Measurements from ENCODE around the gene CCDC157.
"Not testable (repeated sequence)": the region's sequence is repeated elsewhere in the genome, so short reads cannot be mapped to it uniquely, and the experiment has no call there.

Gene CCDC157

GRCh38 chr22:30392661-30393321 lies 36.0 kb downstream of the CCDC157 start:
- ATAC-seq, result no peak

DNA sequence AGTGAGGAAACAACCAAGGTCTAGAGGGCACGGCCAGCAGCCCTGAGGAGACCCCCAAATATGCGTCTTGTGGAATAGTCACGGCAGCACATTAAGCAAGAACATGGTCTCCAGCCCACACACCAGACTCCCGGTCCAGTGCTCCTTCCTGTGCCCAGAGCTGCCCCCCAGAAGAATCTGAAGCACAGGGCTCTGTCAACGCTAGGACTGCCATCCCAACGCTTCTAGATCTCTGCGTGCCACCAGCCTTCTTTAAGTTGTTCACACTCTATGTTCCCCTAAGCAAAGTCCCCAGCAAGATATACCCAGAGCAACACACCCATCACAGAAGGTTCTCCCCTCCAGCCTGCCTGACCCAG lies 36.5 kb downstream of the CCDC157 start:
- ATAC-seq, result no peak

DNA sequence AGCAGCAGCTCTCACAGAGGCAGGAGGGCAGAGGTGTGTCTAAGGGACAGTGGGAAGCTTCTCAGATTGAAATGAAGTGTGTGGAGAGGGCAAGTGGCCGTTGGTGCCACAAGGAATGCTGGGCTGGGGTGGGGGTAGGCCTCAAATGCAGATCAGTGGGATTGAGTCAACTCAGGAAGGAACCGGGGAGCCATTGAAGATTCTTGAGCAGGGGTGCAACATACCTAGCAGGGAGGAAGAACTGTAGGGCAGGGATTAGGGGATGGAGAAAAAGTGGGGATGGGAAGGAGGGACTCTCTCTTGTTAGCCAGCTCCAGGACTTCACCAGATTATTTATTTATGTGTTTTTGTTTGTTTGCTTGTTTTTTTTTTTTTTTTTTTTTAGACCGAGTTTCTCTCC lies 37.1 kb downstream of the CCDC157 start:
- no peak for ATAC-seq

DNA sequence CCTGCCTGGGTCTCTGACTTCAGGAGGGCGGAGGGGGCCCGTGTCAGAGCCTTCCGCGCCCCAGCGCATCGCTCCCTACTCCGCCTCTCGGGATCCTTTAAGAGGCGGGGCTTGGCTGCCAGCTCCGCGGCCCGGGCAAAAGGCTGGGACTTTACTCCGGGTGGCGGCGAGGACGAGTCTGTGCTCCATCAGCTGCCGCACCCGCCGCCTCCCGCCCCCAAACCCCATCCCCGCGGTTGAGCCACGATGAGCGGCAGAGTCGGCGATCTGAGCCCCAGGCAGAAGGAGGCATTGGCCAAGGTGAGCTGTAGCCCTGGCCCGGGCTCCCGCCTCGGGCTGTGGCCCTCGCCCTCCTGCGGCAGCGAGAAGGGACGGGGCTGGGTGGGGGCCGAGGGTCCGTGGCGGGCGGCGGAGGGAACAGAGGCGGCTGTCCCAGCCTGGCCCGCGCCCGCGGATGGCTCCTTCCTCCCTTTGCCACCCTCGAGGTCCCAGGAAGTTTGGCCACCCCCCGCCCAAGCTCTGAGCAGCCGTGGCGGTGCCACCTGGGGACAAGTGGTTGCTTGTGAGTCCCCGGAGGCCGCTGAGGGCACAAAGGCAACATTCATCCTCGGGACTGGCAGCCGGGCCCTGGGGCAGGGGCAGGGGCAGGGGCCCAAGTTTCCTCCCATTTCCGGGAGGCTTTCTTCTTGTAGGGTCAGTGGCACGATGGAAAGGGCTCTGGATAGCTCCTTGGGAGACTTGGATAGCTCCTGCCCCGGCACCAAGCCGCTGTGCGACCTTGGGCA lies 40.3 kb downstream of the CCDC157 start, which contains the start of gene SEC14L2:
SEC14L2 (plus strand) TSS at position 148 of the 785 bp plus-strand sequence; CDS start at position 247, 99 bp downstream.
- peak; percentile 75 to 81 for ATAC-seq

DNA sequence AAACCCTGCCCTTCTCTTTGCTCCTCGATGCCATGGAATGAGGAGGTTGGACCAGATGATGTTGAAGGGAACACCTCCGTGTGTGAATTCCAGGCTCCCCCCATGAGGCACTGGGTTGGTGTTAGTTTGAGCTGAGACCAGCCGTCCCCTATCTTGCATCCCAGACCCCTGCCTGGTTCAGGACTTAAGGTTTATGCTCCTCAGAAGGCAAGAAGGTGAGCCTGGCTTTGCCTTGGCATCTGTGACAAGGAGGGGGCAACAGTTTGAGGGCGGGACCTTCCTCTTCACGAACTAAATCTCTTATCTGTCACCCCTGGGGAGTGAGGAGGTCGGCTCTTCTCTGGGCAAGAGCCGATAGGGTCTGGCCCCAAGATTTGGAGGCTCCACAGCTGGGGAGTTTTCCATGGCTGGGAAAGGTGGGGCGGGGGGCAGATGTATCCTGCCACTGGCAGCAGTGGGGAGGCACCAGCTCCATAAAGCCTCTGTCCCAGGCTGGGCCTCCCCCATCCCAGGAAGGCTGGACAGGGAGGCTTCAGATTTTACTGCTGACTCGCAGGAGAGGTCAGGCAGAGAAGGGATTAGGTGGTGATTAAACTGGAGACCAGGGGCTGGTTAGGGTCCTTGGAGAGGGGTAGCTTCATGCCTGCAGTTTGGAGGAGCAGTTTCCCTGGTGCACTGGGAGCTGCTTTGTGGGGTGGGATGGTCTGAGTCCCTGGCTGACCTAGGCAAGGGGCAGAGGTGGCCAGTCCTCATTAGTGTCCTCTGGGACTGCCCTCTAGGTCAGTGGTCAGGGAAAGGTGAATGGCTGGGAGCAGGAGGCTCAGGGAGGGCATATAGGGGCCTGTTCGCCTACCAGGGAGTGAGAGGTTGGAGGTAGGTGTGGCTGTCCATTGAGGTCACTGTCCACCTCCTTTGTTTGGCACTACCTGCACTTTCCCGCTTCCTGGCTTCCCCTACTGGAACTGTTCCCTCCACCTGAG lies 41.1 kb downstream of the CCDC157 start:
- no peak for ATAC-seq

DNA sequence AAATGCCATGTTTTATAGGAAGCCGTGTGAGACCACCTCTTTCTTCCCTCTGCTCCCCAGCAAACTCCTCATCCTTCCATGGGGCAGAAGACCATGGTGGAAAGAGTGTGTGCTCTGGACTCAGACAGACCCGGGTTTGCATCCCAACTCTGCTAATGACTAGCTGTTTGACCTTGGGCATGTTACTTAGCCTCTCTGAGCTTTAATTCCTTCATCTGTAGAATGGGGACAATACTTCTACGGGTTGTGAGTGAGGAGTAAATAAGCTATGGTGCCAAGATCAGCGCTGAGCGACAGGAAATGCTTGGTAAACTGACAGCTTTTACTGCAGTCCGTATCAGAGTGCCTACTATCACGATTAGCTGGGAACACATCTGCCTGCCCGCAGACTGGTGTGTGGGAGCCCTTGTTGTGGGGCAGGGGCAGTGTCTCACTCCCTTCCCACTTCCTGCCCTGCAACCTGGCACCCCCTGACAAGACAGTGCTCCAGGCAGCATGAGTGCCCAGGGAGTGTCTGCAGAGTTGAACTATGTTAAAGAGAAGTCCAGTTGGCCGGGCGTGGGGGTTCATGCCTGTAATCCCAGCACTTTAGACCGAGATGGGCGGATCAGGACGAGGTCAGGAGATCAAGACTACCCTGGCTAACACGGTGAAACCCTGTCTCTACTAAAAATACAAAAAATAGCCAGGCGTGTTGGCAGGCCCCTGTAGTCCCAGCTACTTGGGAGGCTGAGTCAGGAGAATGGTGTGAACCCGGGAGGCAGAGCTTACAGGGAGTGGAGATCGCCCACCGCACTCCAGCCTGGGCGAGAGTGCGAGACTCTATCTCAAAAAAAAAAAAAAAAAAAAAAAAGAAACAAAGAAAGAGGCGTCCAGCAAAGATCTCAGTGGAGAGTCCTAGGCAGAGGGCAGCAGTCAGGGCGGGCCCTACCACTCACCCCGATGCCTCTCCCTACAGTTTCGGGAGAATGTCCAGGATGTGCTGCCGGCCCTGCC lies 42.2 kb downstream of the CCDC157 start:
- ATAC-seq, result no peak

GRCh38 chr22:30399718-30400117 lies 42.9 kb downstream of the CCDC157 start:
- no peak for ATAC-seq

DNA sequence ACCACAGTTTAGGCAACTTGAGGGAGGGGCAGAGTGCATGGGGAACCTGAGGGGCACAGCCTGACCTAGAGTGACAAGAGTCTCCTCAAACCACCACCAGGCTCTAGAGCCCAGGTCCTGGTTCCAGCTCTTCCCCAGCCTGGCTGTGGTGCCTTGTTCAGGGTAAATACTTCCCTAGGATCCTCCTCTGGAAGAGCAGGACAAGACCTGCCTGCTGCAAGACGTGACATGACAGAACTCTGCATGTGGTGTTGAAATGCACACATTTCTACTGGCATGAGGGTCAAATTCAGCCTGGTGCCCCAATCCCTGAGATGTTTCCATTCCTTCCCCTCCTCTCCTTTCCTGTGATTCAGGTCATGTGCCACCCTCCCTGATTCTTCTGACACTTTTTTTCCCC lies 43.4 kb downstream of the CCDC157 start:
- ATAC-seq, result no peak

DNA sequence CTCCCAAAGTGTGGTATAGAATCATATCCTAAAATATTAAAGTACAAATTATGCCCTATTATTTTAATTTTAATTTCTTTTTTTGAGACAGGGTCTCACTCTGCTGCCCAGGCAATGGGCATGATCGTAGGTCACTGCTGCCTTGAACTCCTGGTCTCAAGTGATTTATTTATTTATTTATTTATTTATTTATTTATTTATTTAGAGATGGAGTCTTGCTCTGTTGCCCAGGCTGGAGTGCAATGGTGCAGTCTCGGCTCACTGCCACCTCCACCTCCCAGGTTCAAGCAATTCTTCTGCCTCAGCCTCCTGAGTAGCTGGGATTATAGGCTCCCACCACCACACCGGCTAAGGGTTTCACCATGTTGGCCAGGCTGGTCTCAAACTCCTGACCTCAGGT lies 44.2 kb downstream of the CCDC157 start:
- ATAC-seq, result not testable (repeated sequence)

GRCh38 chr22:30402028-30402765 lies 45.4 kb downstream of the CCDC157 start:
- no peak for ATAC-seq

GRCh38 chr22:30402766-30403104 lies 45.9 kb downstream of the CCDC157 start:
- not testable (repeated sequence) for ATAC-seq

DNA sequence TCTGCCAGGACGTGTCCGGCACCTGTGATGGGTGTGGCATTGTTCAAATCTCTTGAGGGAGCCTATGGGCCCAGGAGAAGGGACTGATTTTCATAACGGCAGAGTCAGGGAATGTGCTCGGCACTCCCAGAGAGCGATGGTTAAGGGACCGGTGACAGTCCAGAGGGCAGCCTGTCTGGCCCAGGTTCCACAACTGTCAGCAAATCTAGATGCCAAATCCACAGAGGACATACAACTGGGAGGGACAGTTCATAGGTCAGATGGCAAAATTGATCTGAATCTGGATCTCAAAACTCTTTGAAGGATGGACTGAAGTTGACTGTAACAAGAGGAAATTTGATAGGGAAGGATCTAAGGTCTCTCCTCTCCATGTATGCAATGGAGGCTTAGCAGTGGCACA lies 47.5 kb downstream of the CCDC157 start:
- no peak for ATAC-seq

DNA sequence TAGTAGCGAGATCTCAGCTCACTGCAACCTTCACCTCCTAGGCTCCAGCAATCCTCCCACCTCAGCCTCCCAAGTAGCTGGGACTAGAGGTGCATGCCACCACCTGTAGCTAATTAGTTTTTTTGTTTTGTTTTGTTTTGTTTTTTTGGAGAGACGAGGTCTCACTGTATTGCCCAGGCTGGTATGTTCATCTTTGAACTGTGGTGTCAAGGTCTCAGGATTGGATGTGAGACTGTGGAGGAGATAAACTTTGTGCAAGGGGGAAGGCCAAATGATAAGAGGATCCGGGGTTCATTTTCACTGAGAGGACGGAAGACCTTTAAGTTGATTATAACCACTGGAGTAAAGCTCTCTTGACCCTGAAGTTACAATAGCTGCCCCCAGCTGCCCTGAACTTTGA lies 48.9 kb downstream of the CCDC157 start:
- no peak for ATAC-seq

DNA sequence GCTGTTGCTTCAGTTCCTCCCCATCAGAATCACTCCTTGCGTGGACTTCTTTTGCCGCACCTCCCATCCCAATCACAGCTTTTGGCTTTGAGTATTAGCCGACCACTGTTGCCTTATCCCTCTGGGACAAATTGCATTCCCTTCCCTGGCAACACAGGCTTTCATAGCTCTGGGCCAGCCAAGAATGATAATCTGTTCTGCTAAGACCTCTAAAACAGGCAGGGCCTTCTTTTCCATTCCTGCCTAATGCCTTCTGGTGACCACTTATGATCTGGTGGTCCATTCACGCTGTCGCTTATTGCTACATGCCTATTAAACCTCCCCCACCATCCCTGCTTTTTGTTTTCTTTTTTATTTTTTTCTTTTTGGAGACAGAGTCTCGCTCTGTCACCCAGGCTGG lies 49.6 kb downstream of the CCDC157 start:
- ATAC-seq, result no peak

DNA sequence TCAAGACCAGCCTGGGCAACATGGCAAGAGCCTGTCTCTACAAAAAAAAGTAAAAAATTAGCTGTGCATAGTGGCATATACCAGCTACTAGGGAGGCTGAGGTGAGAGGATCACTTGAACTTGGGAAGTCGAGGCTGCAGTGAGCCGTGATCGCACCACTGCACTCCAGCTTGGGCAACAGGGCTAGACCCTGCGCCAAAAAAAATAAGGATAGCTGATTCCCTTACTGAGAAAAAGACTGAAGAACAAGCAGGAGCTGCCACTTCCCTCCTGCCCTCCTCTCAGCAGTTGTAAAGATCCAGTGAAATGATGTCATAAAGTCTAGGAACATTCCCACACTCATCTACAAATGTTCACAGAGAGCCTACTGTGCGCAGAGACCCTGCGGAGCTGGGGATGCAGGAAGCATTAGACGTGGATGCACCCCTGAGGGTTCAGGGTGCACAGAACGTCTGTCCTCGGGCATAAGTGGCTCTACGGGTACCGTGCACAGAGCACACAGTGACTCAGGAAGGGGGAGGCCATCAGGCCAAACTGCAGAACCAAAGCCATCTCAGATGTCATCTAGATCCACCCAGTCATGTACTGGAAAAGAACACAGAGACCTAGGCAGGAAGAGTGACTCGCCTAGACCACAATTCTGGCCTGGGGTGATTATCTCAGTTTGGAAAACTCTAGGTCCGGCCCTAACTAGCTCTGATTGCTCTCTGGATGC lies 51.7 kb downstream of the CCDC157 start:
- no peak for ATAC-seq

- ATAC-seq, result no peak
These were observed 55.0 kb downstream of the CCDC157 start for GRCh38 chr22:30411780-30412179.

GRCh38 chr22:30413001-30413400 lies 56.2 kb downstream of the CCDC157 start:
- ATAC-seq, result no peak

- no peak for ATAC-seq
These were observed 57.1 kb downstream of the CCDC157 start for GRCh38 chr22:30413745-30414524.

GRCh38 chr22:30414525-30415047 lies 57.8 kb downstream of the CCDC157 start:
- ATAC-seq, result no peak
